ENCODE measurements around the gene TMEM132C.

DNA sequence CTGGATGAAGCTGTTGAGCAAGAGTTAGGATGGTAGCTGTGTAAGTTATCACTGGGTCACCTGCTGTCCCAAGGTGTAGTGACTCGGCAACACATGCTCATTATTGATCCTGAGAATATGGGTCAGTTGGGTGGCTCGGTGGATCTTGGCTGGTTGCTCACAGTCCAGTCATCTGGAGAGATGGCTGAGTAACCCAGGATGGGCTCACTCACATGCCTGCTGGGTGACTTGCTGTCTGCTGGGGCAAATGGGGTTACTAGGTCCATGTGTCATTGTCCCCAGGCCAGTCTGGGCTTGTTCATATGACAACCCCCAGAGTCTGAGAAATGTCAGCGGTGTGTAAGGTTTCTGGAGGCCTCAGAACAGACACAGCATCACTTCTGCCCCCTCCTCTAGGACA lies 487.3 kb downstream of the TMEM132C start:
- TF ChIP-seq, protein P1, sequence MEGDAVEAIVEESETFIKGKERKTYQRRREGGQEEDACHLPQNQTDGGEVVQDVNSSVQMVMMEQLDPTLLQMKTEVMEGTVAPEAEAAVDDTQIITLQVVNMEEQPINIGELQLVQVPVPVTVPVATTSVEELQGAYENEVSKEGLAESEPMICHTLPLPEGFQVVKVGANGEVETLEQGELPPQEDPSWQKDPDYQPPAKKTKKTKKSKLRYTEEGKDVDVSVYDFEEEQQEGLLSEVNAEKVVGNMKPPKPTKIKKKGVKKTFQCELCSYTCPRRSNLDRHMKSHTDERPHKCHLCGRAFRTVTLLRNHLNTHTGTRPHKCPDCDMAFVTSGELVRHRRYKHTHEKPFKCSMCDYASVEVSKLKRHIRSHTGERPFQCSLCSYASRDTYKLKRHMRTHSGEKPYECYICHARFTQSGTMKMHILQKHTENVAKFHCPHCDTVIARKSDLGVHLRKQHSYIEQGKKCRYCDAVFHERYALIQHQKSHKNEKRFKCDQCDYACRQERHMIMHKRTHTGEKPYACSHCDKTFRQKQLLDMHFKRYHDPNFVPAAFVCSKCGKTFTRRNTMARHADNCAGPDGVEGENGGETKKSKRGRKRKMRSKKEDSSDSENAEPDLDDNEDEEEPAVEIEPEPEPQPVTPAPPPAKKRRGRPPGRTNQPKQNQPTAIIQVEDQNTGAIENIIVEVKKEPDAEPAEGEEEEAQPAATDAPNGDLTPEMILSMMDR (conservative IDR thresholded peaks at IDR 0.05) = no peak
- no peak for TF ChIP-seq ZFX (IDR thresholded peaks at IDR 0.05)

Measured in C4-2B (cell line).